K562 (cell line): Measurements from ENCODE around the gene CYP46A1.

Experiments used
- ATF7 ChIP-seq: fragments of 450-650 bp; IDR thresholded peaks from 2 replicates; pipeline ENCODE4 v1.7.1; 2014; ENCODE audit warnings: mild to moderate bottlenecking, moderate library complexity
- CTCF ChIP-seq, 3 experiments: IDR thresholded peaks in 2 of 3; conservative IDR thresholded peaks in 1 of 3; 2 replicates each; pipeline ENCODE4 v1.5.1; 2011 to 2012; ENCODE audit warnings: low read length in 3 of 3, mild to moderate bottlenecking in 3 of 3, control low read depth in 2 of 3, improper control_type of control experiment in 1 of 3, inconsistent platforms in 1 of 3, low read depth in 1 of 3, mixed read lengths in 1 of 3, moderate library complexity in 1 of 3; ENCODE audit not compliant: insufficient read depth in 2 of 3
- E2F6 ChIP-seq, 2 experiments: IDR thresholded peaks; 2 replicates each; pipeline ENCODE4 v1.6.1; 2011; ENCODE audit warnings: borderline replicate concordance in 1 of 2, control low read depth in 1 of 2, low read depth in 1 of 2, low read length in 1 of 2, mild to moderate bottlenecking in 1 of 2, mixed read lengths in 1 of 2, moderate library complexity in 1 of 2; ENCODE audit not compliant: insufficient read depth in 1 of 2, insufficient read length in 1 of 2, poor library complexity in 1 of 2, severe bottlenecking in 1 of 2; ENCODE audit errors: extremely low read depth in 1 of 2
- EZH2 ChIP-seq: IDR thresholded peaks from 2 replicates; pipeline ENCODE4 v1.6.1; 2012; ENCODE audit warnings: low read depth, mild to moderate bottlenecking, inconsistent platforms, low read length, borderline replicate concordance
- MAFG ChIP-seq: fragments of 450-650 bp; conservative IDR thresholded peaks from 2 replicates; pipeline ENCODE4 v1.6.1; 2016; ENCODE audit warnings: missing genetic modification characterization, missing compliant biosample characterization
- MXI1 ChIP-seq: IDR thresholded peaks from 2 replicates; pipeline ENCODE4 v1.6.1; 2011; ENCODE audit warnings: low read depth, mild to moderate bottlenecking, improper control_type of control experiment, low read length
- NFRKB ChIP-seq: fragments of 450-650 bp; IDR thresholded peaks from 2 replicates; pipeline ENCODE4 v1.6.1; 2016; ENCODE audit warnings: low read depth
- POLR2A ChIP-seq: fragments of 450-650 bp; conservative IDR thresholded peaks from 2 replicates; pipeline ENCODE4 v1.6.1; 2016
- SMARCE1 ChIP-seq: fragments of 450-650 bp; IDR thresholded peaks from 2 replicates; pipeline ENCODE4 v1.7.1; 2016; ENCODE audit warnings: mild to moderate bottlenecking

DNA sequence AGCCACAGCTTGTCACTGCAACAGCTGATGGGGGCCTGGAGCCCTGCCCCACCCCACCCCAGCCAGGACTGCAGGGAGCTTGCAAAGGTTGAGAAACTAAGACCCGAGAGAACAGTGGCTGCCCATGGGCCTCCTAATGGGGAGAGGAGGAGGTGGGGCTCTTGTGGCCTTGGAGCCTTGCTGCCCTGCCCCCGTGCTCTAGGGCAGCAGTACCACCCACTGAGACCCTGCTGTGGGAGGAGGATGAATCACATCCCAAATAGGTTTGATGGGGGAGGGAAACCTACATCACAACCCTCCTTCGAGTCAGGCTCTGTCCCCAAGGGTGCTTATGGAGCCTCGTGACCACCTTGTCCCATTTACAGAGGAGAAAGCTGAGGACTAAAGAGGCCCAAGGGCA lies 23.3 kb upstream of the CYP46A1 start:
- TF ChIP-seq NFRKB (no peak), POLR2A (no peak), EZH2 (no peak), MXI1 (no peak), SMARCE1 (no peak), E2F6 (IDR thresholded peaks at IDR 0.05; ENCODE audit: borderline replicate concordance in 1 of 2, extremely low read depth in 1 of 2, insufficient read depth in 1 of 2, insufficient read length in 1 of 2, low read depth in 1 of 2, low read length in 1 of 2, poor library complexity in 1 of 2, severe bottlenecking in 1 of 2) (no peak), ATF7 (no peak), MAFG (tag) (no peak), CTCF (IDR thresholded peaks at IDR 0.05 in 2 of 3, conservative IDR thresholded peaks at IDR 0.05 in 1 of 3; ENCODE audit: insufficient read depth in 2 of 3, low read depth in 1 of 3, low read length in 3 of 3) (no peak)
